Ishikawa (cell line): ENCODE data around the gene ARHGEF6.

ENCODE experiments used
- CEBPB ChIP-seq: IDR thresholded peaks from 2 replicates; pipeline ENCODE4 v1.6.1; 2012
- CREB1 ChIP-seq: IDR thresholded peaks from 2 replicates; pipeline ENCODE4 v1.6.1; 2012; ENCODE audit warnings: low read depth
- EGR1 ChIP-seq: IDR thresholded peaks from 2 replicates; pipeline ENCODE4 v1.6.1; 2012
- EP300 ChIP-seq: IDR thresholded peaks from 2 replicates; pipeline ENCODE4 v1.6.1; 2012; ENCODE audit warnings: borderline replicate concordance
- FOXM1 ChIP-seq: IDR thresholded peaks from 2 replicates; pipeline ENCODE4 v1.6.1; 2012; ENCODE audit warnings: low read depth, borderline replicate concordance
- NFIC ChIP-seq: IDR thresholded peaks from 2 replicates; pipeline ENCODE4 v1.6.1; 2012
- RAD21 ChIP-seq: IDR thresholded peaks from 2 replicates; pipeline ENCODE4 v1.6.1; 2012; ENCODE audit warnings: low read depth
- TAF1 ChIP-seq: IDR thresholded peaks from 2 replicates; pipeline ENCODE4 v1.6.1; 2012; ENCODE audit warnings: low read depth, mild to moderate bottlenecking
- TCF12 ChIP-seq: IDR thresholded peaks from 2 replicates; pipeline ENCODE4 v1.6.1; 2012; ENCODE audit warnings: low read depth
- TEAD4 ChIP-seq: IDR thresholded peaks from 2 replicates; pipeline ENCODE4 v1.6.1; 2012
- YY1 ChIP-seq: IDR thresholded peaks from 2 replicates; pipeline ENCODE4 v1.6.1; 2012; ENCODE audit warnings: low read depth
- ZBTB7A ChIP-seq: IDR thresholded peaks from 2 replicates; pipeline ENCODE4 v1.6.1; 2012; ENCODE audit warnings: low read depth
- TF ChIP-seq, protein P1 (sequence below): IDR thresholded peaks from 2 replicates; pipeline ENCODE4 v1.6.1; 2012
- TF ChIP-seq, protein P2 (sequence below): IDR thresholded peaks from 2 replicates; pipeline ENCODE4 v1.6.1; 2012; ENCODE audit warnings: low read depth, mild to moderate bottlenecking
- TF ChIP-seq, protein P3 (sequence below): IDR thresholded peaks from 2 replicates; pipeline ENCODE4 v1.6.1; 2012

The ARHGEF6 gene, protein sequence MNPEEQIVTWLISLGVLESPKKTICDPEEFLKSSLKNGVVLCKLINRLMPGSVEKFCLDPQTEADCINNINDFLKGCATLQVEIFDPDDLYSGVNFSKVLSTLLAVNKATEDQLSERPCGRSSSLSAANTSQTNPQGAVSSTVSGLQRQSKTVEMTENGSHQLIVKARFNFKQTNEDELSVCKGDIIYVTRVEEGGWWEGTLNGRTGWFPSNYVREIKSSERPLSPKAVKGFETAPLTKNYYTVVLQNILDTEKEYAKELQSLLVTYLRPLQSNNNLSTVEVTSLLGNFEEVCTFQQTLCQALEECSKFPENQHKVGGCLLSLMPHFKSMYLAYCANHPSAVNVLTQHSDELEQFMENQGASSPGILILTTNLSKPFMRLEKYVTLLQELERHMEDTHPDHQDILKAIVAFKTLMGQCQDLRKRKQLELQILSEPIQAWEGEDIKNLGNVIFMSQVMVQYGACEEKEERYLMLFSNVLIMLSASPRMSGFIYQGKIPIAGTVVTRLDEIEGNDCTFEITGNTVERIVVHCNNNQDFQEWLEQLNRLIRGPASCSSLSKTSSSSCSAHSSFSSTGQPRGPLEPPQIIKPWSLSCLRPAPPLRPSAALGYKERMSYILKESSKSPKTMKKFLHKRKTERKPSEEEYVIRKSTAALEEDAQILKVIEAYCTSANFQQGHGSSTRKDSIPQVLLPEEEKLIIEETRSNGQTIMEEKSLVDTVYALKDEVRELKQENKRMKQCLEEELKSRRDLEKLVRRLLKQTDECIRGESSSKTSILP

DNA sequence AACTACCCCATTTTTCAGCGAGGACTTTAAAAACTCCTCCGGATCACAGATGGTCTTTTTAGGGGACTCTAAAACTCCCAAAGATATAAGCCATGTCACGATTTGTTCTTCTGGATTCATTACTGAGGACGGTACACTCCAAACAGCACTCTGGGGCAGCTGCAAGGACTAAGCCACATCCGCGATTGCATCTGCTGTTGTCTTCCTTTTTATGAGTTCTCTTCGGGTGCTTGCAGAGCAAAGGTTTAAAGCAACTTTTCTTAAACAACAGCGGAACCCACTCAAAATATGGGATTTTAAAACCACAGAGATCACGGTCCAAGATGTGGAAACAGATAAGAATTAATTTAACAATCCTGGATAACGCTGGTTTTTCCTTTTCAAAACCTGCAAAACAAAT is at the start of gene ARHGEF6:
TSS of gene ARHGEF6 (minus strand) at position 170 of the 400 bp plus-strand sequence. CDS start at position 120, 50 bp downstream.
- TF ChIP-seq TAF1 (no peak), TEAD4 (no peak), CEBPB (no peak), RAD21 (no peak), EGR1 (no peak), FOXM1 (no peak), CREB1 (no peak), ZBTB7A (no peak), NFIC (no peak), YY1 (no peak), EP300 (no peak), TCF12 (no peak)
- TF ChIP-seq, protein P1, sequence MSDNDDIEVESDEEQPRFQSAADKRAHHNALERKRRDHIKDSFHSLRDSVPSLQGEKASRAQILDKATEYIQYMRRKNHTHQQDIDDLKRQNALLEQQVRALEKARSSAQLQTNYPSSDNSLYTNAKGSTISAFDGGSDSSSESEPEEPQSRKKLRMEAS = no peak
- TF ChIP-seq, protein P2, sequence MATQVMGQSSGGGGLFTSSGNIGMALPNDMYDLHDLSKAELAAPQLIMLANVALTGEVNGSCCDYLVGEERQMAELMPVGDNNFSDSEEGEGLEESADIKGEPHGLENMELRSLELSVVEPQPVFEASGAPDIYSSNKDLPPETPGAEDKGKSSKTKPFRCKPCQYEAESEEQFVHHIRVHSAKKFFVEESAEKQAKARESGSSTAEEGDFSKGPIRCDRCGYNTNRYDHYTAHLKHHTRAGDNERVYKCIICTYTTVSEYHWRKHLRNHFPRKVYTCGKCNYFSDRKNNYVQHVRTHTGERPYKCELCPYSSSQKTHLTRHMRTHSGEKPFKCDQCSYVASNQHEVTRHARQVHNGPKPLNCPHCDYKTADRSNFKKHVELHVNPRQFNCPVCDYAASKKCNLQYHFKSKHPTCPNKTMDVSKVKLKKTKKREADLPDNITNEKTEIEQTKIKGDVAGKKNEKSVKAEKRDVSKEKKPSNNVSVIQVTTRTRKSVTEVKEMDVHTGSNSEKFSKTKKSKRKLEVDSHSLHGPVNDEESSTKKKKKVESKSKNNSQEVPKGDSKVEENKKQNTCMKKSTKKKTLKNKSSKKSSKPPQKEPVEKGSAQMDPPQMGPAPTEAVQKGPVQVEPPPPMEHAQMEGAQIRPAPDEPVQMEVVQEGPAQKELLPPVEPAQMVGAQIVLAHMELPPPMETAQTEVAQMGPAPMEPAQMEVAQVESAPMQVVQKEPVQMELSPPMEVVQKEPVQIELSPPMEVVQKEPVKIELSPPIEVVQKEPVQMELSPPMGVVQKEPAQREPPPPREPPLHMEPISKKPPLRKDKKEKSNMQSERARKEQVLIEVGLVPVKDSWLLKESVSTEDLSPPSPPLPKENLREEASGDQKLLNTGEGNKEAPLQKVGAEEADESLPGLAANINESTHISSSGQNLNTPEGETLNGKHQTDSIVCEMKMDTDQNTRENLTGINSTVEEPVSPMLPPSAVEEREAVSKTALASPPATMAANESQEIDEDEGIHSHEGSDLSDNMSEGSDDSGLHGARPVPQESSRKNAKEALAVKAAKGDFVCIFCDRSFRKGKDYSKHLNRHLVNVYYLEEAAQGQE = no peak
- TF ChIP-seq, protein P3, sequence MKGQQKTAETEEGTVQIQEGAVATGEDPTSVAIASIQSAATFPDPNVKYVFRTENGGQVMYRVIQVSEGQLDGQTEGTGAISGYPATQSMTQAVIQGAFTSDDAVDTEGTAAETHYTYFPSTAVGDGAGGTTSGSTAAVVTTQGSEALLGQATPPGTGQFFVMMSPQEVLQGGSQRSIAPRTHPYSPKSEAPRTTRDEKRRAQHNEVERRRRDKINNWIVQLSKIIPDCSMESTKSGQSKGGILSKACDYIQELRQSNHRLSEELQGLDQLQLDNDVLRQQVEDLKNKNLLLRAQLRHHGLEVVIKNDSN = no peak

DNA sequence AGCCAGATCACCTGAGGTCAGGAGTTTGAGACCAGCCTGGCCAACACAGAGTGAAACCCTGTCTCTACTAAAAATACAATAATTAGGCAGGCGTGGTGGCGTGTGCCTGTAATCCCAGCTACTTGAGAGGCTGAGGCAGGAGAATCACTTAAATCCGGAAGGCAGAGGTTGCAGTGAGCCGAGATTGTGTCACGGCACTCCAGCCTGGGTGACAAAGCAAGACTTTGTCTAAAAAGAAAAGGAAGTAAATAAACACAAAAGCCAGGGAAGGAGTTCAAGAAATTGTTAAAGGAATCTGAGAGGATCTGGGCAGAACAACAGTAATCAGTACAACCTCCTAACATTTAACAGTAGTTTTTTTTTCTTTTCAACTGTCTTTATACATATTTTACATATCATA is 48.7 kb upstream of the ARHGEF6 start:
- no peak for TF ChIP-seq NFIC
- no peak for TF ChIP-seq EGR1

DNA sequence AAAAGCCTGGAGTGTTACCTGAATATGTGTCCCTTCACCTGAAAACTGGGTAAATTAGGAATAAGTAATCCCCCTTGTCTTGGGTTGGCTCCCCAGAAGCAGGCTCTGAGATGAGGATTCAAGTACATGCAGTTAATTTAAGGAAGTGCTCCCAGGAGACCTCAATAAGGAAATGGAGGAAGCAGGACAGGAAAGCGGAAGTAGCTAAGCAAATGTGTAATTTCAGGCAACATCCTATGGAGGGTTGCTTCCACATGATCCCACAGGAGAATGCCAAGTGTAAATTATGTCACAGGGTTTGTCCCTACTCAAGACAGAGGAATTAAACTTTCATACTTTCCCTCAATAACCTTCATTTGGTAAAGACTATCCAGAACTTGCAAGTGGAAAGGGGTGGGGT is 48.1 kb upstream of the ARHGEF6 start:
- TF ChIP-seq FOXM1 = no peak
- no peak for TF ChIP-seq EP300
- TF ChIP-seq CREB1 = no peak
- TF ChIP-seq TAF1 = no peak
- TF ChIP-seq ZBTB7A = no peak
- TF ChIP-seq RAD21 = no peak
- TF ChIP-seq, protein P3 = no peak
- TF ChIP-seq CEBPB = no peak
- no peak for TF ChIP-seq EGR1
- TF ChIP-seq, protein P2 = no peak
- TF ChIP-seq, protein P1 = no peak
- no peak for TF ChIP-seq YY1
- no peak for TF ChIP-seq NFIC
- TF ChIP-seq TCF12 = no peak

DNA sequence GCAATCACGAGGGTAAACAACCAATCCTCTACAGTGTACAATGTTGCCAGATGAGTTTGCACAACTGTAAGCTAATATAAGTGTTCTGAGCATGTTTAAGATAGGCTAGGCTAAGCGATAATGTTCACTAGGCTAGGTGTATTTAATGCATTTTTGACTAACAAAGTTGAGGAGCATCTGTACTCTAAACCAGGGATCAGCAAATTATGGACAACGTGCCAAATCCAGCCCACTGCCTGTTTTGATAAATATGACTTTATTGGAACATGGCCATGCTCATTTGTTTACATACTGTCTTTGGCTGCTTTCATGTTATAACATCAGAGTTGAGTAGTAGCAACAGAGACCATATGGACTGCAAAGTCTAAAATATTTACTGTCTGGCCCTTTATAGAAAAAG is 46.3 kb upstream of the ARHGEF6 start:
- TF ChIP-seq, protein P3 = no peak
- TF ChIP-seq TAF1 (no peak), CREB1 (no peak), FOXM1 (no peak)

DNA sequence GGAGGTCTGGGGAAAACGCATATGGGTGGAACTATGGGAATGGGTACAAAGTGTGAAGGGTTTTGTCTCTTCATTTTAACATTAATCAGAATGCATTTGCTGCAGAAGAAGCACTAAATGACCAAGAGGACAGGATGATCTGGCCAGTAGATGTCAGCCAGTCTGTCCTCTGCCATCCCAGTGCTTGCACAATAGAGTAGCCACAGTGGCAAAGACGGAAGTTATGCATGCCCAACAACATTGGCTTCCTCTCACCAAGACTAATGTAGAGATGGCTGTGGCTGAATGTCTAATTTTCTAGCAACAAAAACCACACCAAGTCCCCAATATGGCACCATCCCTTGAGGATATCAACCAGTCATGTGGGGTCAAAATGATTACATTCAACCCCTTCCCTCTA is 45.0 kb upstream of the ARHGEF6 start:
- TF ChIP-seq, protein P3 = no peak
- TF ChIP-seq EGR1 (no peak), ZBTB7A (no peak), EP300 (no peak), NFIC (no peak), YY1 (no peak), CEBPB (no peak), TCF12 (no peak), TEAD4 (no peak), RAD21 (no peak), FOXM1 (no peak), TAF1 (no peak), CREB1 (no peak)
- TF ChIP-seq, protein P1 = no peak
